EH (cell line): Measurements from ENCODE around the gene RTN3.

Source experiments
- DNase-seq: peaks from one replicate; pipeline ENCODE4 v3.0.0-alpha.2; 2015; ENCODE audit warnings: low read depth

Gene RTN3

GRCh38 chr11:63769042-63769713 lies 87.9 kb downstream of the RTN3 start:
- DNase-seq: peak; percentile 54

GRCh38 chr11:63769714-63770455 lies 88.6 kb downstream of the RTN3 start:
- DNase-seq: peak; percentile 28

DNA sequence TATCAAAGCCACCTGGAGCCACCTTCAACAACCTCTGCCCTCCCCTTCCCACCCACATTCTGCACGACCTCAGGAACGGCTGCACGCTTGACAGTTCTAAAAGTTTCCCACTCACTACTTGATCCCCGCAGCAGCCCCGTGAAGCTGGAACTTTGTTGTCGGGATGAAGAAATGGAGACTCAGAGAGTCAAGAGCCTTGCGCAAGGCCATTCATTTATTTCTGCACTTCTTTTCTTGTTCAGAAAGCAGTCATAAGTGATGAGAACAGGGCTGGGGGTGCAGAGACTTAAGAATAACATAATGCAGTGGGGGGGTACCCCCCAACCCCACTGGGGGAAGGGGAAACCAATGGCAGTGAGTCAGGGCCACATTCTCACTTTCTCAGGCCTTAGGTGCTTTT lies 89.5 kb downstream of the RTN3 start:
- no peak for DNase-seq

- DNase-seq: peak; percentile 51
Observed at GRCh38 chr11:63771741-63772318, 90.5 kb downstream of the RTN3 start.

GRCh38 chr11:63775191-63775590 lies 93.9 kb downstream of the RTN3 start:
- DNase-seq: no peak

DNA sequence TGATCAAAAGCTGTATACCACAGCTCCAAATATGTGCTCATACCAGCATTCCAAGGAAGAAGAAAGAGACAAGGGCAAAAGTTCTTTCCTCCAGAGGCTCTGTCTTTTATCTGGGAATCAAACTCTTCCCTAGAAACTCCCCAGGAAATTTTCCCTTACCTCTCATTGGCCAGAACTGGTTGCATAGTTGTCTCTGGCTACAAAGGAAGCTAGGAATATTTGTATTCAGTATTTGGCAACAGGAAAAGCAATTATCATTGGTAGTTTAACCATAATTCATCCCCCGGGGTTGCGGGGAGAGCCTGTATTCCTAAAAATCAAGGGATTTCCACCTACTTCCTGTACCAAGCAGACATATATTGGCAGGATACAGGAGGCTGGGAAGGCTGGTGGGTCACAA lies 97.7 kb downstream of the RTN3 start:
- peak; percentile 81 for DNase-seq

DNA sequence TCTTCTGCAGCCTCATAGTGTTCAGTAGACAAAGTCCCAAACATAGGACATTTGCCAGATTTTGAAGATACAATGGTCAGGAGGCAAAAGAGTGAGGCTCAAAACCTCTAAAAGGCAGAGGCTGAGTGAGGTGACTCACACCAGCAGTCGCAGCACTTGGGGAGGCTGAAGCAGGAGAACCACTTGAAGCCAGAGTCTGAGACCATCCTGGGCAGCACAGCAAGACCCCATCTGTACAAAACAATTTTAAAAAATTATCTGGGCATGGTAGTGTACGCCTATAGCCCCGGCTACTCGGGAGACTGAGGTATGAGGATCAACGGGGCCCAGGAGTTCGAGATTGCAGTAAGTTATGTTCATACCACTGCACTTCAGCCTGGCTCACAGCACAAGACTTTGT lies 101.4 kb downstream of the RTN3 start:
- no peak for DNase-seq

- DNase-seq: no peak
Observed at GRCh38 chr11:63783925-63784592, 102.8 kb downstream of the RTN3 start.

GRCh38 chr11:63785823-63786222 lies 104.5 kb downstream of the RTN3 start:
- DNase-seq: no peak

GRCh38 chr11:63791495-63792167 lies 110.3 kb downstream of the RTN3 start:
- DNase-seq: peak; percentile 20

DNA sequence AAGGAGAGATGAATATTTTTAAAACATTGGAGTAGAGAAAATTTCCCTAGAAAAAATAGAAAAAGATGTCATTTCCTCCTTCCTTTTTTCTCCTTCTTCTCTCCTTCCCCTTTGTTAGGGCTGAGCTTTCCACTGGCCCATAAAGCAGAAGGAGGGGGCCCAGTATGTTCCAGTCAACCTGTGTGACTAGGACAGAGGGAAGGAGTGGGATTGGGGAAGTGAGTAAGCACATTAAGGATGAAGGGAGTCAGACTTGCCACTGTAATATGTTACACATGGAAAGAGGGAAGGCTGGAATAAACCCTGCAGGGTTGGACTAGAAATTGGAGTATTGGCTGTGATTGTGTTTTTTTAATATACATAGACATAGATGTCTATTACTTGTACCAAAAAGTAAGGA lies 111.9 kb downstream of the RTN3 start:
- DNase-seq: no peak

DNA sequence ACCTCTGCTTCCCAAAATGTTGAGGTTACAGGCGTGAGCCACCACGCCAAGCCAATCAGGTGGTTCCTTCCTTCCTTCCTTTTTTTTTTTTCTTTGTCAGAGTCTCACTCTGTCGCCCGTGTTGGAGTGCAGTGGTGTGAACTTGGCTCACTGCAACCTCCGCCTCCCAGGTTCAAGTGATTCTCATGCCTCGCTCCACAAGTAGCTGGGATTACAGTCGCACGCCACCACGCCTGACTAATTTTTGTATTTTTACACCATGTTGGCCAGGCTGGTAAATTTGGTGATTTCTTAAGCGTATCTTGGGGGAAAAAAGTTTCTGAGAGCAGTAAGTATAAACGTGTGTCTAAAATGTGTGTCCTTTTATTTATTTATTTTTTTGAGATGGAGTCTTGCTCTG lies 113.8 kb downstream of the RTN3 start:
- DNase-seq: no peak

DNA sequence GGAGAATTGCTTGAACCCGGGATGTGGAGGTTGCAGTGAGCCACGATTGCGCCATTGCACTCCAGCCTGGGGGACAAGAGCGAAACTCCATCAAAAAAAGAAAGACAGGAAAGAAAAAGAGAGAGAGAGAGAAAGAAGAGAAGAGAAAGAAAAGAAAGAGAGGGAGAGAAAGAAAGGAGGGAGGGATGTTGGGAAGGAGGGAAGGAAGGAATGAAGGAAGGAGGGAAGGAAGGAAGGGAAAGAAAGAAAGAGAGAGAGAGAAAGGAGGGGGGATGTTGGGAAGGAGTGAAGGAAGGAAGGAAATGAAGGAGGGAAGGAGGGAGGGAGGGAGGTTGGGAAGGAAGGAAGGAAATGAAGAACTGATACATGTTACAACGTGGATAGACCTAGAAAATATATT lies 119.6 kb downstream of the RTN3 start:
- no peak for DNase-seq

GRCh38 chr11:63802637-63803414 lies 121.5 kb downstream of the RTN3 start:
- peak; percentile 55 for DNase-seq

- no peak for DNase-seq
Observed at GRCh38 chr11:63804259-63804658, 123.0 kb downstream of the RTN3 start.

DNA sequence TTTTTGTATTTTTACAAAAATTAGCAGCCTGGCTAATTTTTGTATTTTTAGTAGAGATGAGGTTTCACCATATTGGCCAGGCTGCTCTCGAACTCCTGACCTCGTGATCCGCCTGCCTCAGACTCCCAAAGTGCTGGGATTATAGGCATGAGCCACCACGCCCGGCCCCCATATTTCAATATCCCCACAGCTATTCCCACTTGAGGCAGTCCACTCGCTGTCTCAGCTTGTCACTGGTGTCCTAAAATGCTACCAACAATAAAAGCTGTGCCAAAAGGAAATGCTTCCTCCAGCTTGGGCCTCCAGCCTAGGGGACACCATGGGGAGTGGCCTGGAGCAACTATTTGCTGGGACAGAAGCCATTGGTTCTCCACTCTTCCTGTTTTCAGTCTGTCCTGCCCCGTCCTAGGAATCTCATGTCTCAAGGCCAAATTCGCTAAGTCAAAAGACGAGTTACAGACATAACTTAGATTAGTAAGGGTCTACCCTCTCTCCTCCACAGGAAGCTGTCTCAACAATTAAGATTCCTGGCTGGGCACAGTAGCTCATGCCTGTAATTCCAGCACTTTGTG lies 124.6 kb downstream of the RTN3 start:
- DNase-seq: peak; percentile 72
